ENCODE measurements around the gene EFNA5. TPM values are rescaled to one million over a fixed set of nuclear protein-coding genes. Genes with fewer than 3 reads are reported as not detected.

EFNA5 gene
- total and polyA plus RNA-seq, 10 of the 15 experiments (the other 5 are each of a cell fraction or from before 2014, with no cell fraction given) = 0.19 to 12.6 (median 3.9) TPM

DNA sequence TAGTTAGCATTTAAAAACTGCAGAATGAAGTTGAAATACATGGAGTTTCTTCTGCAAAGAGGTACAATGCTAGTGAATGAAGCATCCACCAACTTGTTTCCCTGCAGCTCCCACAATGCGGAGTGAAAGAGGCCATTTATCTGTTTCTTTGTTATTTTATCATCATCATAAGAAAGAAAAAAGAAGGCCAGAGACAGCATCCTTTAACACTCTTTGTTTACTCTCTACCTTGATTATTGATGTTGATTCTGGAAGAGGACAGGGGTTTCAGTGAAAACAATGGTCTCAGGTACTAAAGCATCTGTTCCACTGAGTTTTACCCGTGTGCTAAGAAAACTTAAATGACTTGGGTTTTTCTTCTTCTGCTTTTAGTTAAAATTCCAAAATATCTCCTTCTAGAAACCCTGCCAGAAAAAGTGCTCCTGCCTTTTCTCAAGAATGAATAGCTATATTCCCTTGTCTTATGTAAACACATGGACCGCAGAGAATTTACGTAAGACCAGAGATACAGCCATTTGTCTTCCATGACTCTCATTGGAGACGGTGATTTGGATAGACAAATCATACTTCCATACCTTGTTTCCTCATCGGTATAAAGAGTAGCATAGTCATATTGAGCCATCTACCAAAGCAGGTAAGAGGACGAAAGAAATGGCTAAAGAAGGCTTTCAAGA lies 81.1 kb downstream of the EFNA5 start:
- H3K4me2 ChIP-seq (ENCODE audit: control insufficient read depth, insufficient read depth) = no peak overlapping the region
- WGBS (ENCODE audit: insufficient coverage, insufficient replicate concordance, low lambda C conversion rate, missing lambda C conversion rate) = 55% methylated on average over 7 of the region's 7 CpGs
- ChIA-PET SMC1A (ENCODE audit: uncharacterized antibody, unreplicated experiment) (interaction anchor here (0.7 kb wide), 1 partner anchor 575 kb away, joined by 3 read pairs; no protein-coding TSS in a partner anchor), CTCF (interaction anchor here (1.5 kb wide), 1 partner anchor 16 kb away, joined by 4 read pairs; no protein-coding TSS in a partner anchor), RAD21 (ENCODE audit: unreplicated experiment) (no interaction called here), POLR2A (no interaction called here)
- TF ChIP-seq NFYA (IDR thresholded peaks at IDR 0.05; ENCODE audit: borderline replicate concordance, low read depth, low read length) = no peak
- TF ChIP-seq POLR2AphosphoS2 (IDR thresholded peaks at IDR 0.05; ENCODE audit: low read depth, low read length) = no peak
- TF ChIP-seq CHD1 (IDR thresholded peaks at IDR 0.05; ENCODE audit: low read depth, low read length) = no peak
- TF ChIP-seq, protein P1, sequence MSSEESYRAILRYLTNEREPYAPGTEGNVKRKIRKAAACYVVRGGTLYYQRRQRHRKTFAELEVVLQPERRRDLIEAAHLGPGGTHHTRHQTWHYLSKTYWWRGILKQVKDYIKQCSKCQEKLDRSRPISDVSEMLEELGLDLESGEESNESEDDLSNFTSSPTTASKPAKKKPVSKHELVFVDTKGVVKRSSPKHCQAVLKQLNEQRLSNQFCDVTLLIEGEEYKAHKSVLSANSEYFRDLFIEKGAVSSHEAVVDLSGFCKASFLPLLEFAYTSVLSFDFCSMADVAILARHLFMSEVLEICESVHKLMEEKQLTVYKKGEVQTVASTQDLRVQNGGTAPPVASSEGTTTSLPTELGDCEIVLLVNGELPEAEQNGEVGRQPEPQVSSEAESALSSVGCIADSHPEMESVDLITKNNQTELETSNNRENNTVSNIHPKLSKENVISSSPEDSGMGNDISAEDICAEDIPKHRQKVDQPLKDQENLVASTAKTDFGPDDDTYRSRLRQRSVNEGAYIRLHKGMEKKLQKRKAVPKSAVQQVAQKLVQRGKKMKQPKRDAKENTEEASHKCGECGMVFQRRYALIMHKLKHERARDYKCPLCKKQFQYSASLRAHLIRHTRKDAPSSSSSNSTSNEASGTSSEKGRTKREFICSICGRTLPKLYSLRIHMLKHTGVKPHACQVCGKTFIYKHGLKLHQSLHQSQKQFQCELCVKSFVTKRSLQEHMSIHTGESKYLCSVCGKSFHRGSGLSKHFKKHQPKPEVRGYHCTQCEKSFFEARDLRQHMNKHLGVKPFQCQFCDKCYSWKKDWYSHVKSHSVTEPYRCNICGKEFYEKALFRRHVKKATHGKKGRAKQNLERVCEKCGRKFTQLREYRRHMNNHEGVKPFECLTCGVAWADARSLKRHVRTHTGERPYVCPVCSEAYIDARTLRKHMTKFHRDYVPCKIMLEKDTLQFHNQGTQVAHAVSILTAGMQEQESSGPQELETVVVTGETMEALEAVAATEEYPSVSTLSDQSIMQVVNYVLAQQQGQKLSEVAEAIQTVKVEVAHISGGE (CRISPR knock-in tag; IDR thresholded peaks at IDR 0.05) = no peak
- no peak for TF ChIP-seq RB1 (IDR thresholded peaks at IDR 0.05; ENCODE audit: borderline replicate concordance)
- H4K20me1 ChIP-seq (ENCODE audit: control insufficient read depth, insufficient read depth) = no peaks in the 10 kb centered on the region
- ATAC-seq = no peak
- no peak for DNase-seq (ENCODE audit: low read depth, low spot score)
- no peak overlapping the region for H3K4me3 ChIP-seq
- no peak overlapping the region for H3K9ac ChIP-seq (ENCODE audit: control insufficient read depth, insufficient read depth, low read length)
- no peaks in the 10 kb centered on the region for H3K36me3 ChIP-seq (ENCODE audit: control insufficient read depth in 2 of 2, insufficient read depth in 2 of 2, low read length in 1 of 2)
- H3K79me2 ChIP-seq (ENCODE audit: control insufficient read depth, insufficient read depth, low read length) = peaks cover 1% of the 10 kb centered on the region; the same call in 1 of the 2 replicates
- FAIRE-seq = no peak
- no peak overlapping the region for H3K27ac ChIP-seq (ENCODE audit: control insufficient read depth, insufficient read depth)
- no peaks in the 10 kb centered on the region for H3K4me1 ChIP-seq (ENCODE audit: control insufficient read depth, insufficient read depth, low read length)
- H3K9me3 ChIP-seq (replicated peaks; ENCODE audit: control insufficient read depth, insufficient read depth, low read length) = no peaks in the 10 kb centered on the region
- no peaks in the 10 kb centered on the region; a peak in 1 of 4 replicates for H3K27me3 ChIP-seq (replicated peaks in 1 of 2; ENCODE audit: control insufficient read depth in 2 of 2, insufficient read depth in 2 of 2, low read length in 1 of 2)
- intact Hi-C loops (cut with micrococcal nuclease; ENCODE audit: unreplicated experiment) = no loop called here
- in situ Hi-C loops (cut with MboI) = no loop called here
- BruUV-seq (replicated peaks) = no TSS peak
- no peak overlapping the region for H2AFZ ChIP-seq (ENCODE audit: control insufficient read depth, low read depth, low read length)
